Skin epidermis (tissue), 12 donors: Measurements from ENCODE around the gene SULT6B1.
A peak's percentile ranks its signal among the peaks of the same experiment; 100 is the strongest.

Experiments used
- H3K27ac ChIP-seq, 21 experiments: fragments of 200-600 bp; sonication (generic) in 11 of 21; one replicate each; pipeline ENCODE4 v1.5.0; 2020; ENCODE audit warnings: mild to moderate bottlenecking in 3 of 21, inconsistent platforms in 2 of 21, moderate library complexity in 2 of 21
- H3K4me3 ChIP-seq, 7 experiments: fragments of 200-600 bp; sonication (generic) in 2 of 7; one replicate each; pipeline ENCODE4 v1.5.0; 2020; ENCODE audit warnings: inconsistent platforms in 2 of 7, mild to moderate bottlenecking in 2 of 7, moderate library complexity in 1 of 7

SULT6B1 gene

DNA sequence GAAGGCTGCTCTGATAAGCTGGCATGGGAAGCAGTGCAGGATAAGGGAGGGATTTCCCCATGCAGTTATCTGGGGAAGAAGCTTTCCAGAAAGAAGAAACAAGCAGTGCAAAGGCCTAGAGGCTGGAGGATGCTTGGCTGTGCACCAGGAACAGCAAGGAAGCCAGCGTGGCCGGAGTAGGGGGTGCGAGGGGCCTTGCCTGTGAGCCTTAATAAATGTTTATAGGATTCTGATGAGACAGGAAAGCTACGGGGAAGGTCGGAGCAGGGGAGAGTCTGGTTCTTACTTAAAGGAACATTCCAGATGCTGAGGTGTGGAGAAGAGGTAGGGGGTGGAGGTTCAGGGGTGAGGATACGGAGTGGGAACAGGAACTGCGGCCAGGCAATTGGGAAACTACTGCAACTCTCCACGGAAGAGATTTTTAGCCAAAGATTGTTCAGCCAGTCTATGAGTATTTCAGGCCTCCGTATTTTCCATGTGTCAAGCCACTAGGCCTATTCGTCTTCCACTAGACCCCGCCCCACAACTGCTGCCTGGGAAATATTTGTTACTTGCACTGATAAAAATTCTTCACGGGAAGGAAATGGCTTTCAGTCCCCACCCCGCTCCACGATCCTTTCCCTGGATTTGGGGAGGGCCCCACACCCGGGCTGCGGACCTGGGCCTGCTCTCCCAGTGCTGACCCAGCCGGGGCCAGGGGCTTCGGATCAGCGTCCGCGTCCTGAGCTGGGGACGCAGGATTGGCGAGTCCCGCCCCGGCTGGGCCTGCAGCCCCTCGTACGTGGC, 32.2 kb downstream of the SULT6B1 start:
- peak overlapping the region; percentile 47 to 98 (median 91) for H3K27ac ChIP-seq
- peak overlapping the region; percentile 83 to 96 (median 91) for H3K4me3 ChIP-seq

DNA sequence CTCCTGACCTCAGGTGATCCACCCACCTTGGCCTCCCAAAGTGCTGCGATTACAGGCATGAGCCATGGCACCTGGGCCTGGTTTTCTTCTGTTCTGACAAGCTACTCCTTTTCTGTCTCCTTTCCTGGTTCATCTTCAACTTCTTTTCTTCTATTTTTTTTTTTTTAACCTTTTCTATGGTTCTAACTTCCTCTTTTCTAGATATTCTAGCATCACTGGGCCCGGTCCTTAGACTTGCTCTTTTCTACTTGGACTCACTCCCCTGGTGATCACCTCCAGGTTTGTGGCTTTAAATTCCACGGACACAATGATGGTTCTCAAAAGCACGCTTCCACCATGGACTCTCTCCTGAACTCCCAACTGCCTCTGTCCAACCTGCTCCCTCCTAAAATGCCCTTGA, 33.7 kb downstream of the SULT6B1 start:
- no peak overlapping the region for H3K4me3 ChIP-seq
- no peak overlapping the region for H3K27ac ChIP-seq

DNA sequence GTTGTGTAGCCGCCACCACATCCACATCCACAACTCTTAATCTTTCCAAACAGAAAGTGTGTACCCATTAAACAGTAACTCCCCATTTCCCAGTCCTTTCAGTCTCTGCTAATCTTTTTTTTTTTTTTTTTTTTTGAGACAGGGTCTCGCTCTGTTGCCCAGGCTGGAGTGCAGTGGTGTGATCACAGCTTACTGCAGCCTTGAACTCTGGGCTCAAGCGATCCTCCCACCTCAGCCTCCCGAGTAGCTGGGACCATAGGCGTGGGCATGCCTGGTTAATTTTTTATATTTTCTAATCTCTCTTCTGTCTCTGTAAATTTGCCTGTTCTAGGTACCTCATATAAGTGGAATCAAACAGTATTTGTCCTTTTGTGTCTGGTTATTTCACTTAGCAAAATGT, 35.2 kb downstream of the SULT6B1 start:
- Histone ChIP-seq H3K27ac (no peak overlapping the region), H3K4me3 (no peak overlapping the region)

DNA sequence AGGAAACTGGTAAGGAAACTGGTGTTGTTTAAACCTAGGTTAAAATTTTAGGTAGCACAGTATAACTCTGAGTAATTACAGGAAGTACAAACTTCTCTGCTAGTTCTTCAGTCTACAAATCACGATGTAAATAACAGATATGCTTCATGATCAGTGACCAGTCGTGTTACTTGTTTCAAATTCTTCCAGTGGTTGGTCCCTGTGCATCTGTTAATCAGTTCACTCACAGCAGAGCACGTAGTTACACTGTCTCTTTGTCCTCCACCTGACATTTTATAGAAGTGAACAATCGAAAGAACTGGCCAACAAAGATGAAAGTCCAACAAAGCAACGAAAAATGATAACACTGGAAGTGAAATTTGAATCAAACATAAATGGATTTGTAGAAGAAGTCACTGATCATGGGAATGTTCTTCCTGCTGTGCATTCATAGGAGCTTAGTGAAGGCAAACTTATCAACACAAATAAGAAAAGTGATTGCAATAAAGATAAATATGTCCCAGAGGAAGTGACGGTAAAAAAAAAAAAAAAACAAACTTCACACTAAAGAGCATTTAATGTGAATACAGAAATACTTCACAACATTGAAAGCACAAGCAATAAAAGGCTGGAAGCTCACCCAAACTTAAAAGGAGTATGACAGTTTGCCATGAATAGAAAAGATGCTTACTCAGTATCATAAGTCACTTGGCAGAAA, 38.7 kb downstream of the SULT6B1 start:
- no peak overlapping the region for H3K4me3 ChIP-seq
- H3K27ac ChIP-seq: peak overlapping the region in 1 of 21 experiments; percentile 18

DNA sequence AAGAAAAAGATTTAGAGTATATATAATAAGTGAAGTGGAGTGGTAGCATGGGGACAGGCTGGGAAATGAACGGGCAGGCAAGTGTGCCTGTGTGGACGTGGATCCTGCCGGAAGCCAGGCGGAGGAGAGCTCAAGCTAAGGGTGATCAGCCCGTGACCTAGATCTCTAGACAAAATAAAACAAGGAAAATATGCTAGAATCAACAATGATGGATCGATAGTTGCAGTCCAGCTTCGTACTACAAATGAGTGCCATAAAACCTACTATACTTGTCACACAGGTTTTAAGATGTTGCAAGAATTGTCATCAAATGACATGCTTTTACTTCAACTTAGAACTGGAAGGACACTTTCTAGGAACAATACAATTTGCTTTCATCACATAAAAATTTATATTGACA, 40.1 kb downstream of the SULT6B1 start:
- no peak overlapping the region for H3K4me3 ChIP-seq
- H3K27ac ChIP-seq: no peak overlapping the region

DNA sequence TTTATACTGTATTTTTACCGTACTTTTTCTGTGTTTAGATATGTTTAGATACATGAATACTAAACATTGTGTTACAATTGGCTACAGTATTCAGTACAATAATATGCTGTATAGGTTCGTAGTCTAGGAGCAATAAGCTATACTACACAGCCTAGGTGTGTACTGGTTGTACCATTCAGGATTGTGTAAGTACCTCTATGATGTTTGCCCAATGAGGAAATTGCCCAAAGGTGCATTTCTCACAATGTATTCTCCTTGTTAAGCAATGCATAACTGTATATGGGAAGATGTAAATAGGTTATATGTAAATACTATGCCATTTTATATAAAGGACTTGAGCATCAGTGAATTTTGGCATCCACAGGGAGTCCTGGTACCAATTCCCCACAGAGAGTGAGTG, 42.4 kb downstream of the SULT6B1 start:
- H3K27ac ChIP-seq: no peak overlapping the region
- H3K4me3 ChIP-seq: no peak overlapping the region

DNA sequence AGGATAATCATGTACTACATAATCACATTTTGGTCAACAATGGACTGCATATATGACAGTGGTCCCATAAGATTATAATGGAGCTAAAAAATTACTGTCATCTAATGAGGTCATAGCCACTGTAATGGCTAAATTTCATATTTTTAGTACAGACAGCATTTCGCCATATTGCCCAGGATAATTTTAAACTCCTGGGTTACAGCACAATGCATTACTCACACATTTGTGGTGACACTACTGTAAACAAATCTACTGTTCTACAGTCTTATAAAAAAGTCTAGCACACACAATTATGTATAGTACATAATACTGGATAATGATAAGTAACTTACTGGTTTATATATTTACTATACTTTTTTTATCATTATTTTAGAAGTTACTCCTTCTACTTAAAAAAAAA, 44.5 kb downstream of the SULT6B1 start:
- no peak overlapping the region for H3K4me3 ChIP-seq
- H3K27ac ChIP-seq: no peak overlapping the region

DNA sequence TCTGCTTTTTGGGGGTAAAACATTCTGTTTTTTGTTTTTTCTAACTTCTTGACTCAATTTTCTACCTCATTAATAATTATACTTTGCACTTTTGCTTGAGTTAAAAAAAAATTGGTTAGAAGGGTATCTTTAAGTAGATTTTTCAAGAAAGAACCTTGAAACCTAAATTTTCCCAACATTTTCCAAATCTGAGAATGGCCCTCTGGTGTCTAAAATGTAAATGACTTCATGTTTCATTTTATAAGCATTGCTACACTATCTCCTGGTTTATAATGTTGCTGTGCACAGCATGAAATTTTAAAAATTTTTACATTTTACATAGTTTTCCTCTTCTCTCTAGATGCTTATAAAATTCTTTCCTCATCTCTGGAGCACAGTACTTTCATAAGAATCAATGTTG, 45.9 kb downstream of the SULT6B1 start:
- Histone ChIP-seq H3K27ac (no peak overlapping the region), H3K4me3 (no peak overlapping the region)

DNA sequence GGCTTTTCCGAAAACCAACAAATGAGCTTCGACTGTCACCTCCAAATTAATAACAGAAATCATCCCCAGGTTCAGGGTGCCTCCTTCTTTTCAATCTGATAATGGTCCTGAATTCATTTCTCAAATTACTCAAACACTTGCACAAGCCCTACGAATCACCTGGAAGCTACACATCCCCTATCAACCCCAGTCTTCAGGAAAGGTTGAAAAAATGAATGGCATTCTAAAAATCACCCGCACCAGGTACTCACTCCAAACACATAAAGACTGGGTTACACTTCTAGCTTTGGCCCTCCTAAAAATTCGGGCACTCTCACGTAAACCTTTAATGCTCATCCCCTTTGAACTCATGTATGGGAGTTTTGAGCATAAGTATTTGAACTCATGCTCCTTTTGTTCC, 55.6 kb downstream of the SULT6B1 start:
- Histone ChIP-seq H3K4me3 (no peak overlapping the region), H3K27ac (no peak overlapping the region)

DNA sequence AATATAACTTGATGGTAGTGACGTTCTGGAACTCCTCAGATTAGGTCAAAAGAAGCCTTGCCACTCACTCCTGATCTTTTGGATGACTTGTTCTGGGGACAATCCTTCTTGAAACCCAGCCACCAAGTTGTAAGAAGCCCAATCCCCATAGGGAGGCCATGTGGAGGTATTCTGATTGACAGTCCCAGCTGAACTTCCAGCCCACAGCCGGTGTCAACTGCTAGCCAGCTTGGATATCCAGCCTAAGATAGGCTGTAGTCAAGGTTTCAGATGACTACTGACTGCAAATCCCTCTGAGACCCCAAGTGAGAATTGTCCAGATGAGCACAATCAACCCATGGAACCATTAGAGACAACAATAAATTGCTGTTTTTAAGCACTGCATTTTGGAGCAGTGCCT, 63.1 kb downstream of the SULT6B1 start:
- Histone ChIP-seq H3K4me3 (no peak overlapping the region), H3K27ac (no peak overlapping the region)

DNA sequence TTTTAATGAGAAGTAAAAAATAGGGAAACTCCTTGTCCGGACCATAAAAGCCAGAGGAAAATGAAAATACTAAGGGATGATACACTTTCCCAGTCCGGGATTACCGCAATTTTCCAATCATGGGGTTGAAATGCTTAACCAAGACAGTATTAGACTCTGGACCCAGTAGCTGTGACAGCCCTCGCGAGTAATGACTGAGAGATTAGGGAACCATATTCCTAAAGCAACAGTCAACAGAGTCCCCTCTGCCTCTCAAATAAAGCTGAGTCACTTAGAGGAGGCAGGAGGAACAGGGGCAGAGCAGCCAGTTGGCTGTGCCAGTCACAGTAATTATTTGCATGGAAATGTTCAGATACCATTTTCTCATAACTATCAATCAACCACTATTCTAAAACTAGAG, 69.3 kb downstream of the SULT6B1 start:
- Histone ChIP-seq H3K4me3 (no peak overlapping the region), H3K27ac (no peak overlapping the region)
